HG02798 (cell line): ENCODE results near the gene PTPRA.

Experiments used
- ATAC-seq: cut with Tn5 transposase; IDR thresholded peaks from one replicate; pipeline ENCODE4 v1.9.1; 2021; ENCODE audit warnings: mild to moderate bottlenecking; ENCODE audit not compliant: unreplicated experiment, poor library complexity

Gene PTPRA

GRCh38 chr20:2849529-2849928 is 23.8 kb upstream of the PTPRA start:
- ATAC-seq, result no peak

GRCh38 chr20:2851086-2851485 is 22.2 kb upstream of the PTPRA start:
- ATAC-seq, result no peak

- ATAC-seq, result no peak
These were observed 14.7 kb upstream of the PTPRA start for GRCh38 chr20:2858591-2858990.

GRCh38 chr20:2859330-2860121 is 13.8 kb upstream of the PTPRA start:
- ATAC-seq, result no peak

GRCh38 chr20:2864626-2865025 is 8.7 kb upstream of the PTPRA start:
- no peak for ATAC-seq

- no peak for ATAC-seq
These were observed 8.2 kb upstream of the PTPRA start for GRCh38 chr20:2865101-2865500.

GRCh38 chr20:2865630-2866029 is 7.7 kb upstream of the PTPRA start:
- no peak for ATAC-seq

- no peak for ATAC-seq
These were observed 7.0 kb upstream of the PTPRA start for GRCh38 chr20:2866236-2866635.

GRCh38 chr20:2867081-2867864 is 6.0 kb upstream of the PTPRA start:
- no peak for ATAC-seq

GRCh38 chr20:2869381-2869780 is 3.9 kb upstream of the PTPRA start:
- ATAC-seq, result no peak

- ATAC-seq, result no peak
These were observed 2.2 kb upstream of the PTPRA start for GRCh38 chr20:2871111-2871465.

- no peak for ATAC-seq
These were observed 1.4 kb upstream of the PTPRA start for GRCh38 chr20:2871661-2872458.

- ATAC-seq, result peak; percentile 31
These were observed 747 bp upstream of the PTPRA start for GRCh38 chr20:2872459-2873009.

GRCh38 chr20:2873747-2874041 is 413 bp downstream of the PTPRA start:
- ATAC-seq, result no peak

GRCh38 chr20:2874456-2874855 is 1.2 kb downstream of the PTPRA start:
- no peak for ATAC-seq

- no peak for ATAC-seq
These were observed 2.5 kb downstream of the PTPRA start for GRCh38 chr20:2875690-2876203.

GRCh38 chr20:2878515-2878914 is 5.2 kb downstream of the PTPRA start:
- ATAC-seq, result no peak

GRCh38 chr20:2879146-2879545 is 5.9 kb downstream of the PTPRA start:
- ATAC-seq, result no peak

- no peak for ATAC-seq
These were observed 7.4 kb downstream of the PTPRA start for GRCh38 chr20:2880650-2881049.

- no peak for ATAC-seq
These were observed 10.7 kb downstream of the PTPRA start for GRCh38 chr20:2883726-2884637.
